Activated naive CD4-positive, alpha-beta T cell treated with Interleukin-2 at 50 U/mL for 16 hours (primary cell): Measurements from ENCODE around the gene CDH1.
"Not testable (repeated sequence)": the region's sequence is repeated elsewhere in the genome, so short reads cannot be mapped to it uniquely, and the experiment has no call there.

ENCODE experiments used
- DNase-seq: peaks from one replicate; pipeline ENCODE4 v3.0.0-alpha.2; 2020

CDH1 gene

DNA sequence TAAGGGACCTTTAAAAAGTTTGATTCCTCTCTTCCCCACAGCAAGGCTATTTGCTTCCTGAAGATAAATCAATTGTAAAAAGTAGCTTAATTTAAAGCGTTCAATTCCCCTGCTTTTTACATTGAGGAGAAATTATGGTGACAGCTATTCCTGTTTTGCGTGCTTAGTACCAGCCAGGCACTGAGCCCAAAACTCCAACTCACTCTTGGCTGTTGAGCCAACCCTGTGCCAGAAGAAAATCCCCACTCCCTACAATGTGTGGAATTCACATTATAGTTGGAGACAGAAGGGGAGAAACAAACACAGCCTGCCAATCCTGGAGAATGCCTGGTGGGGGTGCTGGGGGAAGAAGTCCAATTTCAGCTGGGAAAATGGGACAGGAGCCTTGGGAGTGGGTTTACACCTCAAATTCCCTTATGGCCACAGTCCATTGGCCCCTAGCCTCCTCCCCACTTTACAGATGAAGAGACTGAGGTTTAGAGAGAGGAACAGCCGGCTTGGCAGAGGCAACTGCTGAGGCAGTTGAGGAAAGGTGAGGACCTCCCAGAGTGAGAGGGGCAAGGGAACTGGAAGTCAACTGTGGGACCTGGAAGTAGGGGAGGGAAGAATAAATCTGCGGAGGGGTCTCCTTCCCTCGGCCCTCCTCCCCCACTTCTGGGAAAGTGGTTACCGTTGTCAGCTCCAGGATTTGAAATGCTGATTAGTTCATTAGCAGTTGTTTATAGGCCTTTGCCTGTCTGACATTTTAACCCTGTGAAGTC lies 26.1 kb downstream of the CDH1 start:
- no peak for DNase-seq

DNA sequence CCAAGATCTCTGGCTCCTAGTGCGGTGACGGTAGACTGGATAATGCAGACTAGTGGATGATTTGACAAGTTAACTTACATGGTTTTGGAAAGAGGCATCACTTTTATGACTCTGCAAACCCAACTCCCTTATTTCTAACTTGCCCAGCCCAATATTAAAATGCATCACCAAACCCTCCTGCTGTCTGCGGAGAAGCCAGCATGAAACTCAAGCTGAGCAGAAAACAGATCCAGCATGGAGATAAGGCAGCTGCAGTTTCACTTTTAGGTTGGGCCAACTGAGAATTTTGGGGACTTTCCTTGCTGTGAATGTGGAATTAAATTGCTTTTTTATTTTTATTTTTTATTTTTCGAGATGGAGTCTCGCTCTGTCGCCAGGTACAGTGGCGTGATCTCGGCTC lies 27.8 kb downstream of the CDH1 start:
- peak; percentile 33 for DNase-seq

DNA sequence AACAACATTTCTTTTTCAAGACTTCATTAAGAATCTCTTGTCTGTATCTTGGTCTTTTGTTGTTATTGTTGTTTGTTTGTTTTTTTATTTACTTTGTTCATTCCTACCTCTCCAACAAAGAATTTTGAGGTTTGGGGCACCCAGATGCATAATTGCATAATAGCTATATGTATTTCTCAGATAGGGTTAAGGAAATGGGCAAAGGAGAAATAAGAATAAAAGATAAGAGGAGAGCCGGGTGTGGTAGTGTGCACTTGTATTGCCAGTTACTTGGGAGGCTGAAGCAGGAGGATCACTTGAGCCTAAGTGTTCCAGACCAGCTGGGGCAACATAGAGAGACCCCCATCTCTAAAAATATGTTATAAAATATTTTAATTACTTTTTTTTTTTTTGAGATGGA lies 30.5 kb downstream of the CDH1 start:
- no peak for DNase-seq

DNA sequence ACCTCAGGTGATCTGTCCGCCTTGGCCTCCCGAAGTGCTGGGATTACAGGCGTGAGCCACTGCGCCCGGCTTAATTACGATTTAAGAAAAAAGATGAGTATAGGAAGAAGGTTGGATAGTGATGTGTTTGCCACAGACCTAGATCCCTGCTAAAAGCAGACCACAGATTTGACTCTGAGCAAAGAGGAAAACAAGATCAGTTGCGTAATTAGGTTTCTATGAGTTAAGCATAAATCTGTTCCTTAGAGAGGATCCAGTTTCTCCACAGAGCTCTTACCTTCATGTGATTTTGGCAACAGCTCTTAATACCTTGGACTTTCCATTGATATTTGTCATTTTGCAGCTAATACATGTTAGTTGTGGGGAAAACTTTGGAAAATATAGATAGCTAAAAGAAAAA lies 31.1 kb downstream of the CDH1 start:
- no peak for DNase-seq

DNA sequence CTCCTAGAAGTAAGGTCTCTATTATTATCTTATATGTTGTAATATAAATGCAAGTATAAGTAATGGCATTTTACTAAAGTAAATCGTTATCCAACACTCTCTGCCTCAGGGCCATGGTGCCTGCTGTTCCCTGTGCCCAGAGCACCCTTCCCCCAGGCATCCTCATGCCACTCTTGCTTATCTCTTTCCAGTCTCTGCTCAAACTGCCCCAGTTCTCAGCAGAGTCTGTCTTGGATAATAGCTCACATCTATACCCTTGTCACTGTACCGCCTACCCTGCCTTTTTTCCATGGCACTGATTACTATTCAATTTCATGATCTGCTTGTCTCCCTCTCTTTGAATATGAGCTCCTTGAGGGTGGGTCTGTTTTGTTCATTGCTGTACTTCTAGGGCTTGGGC lies 31.7 kb downstream of the CDH1 start:
- DNase-seq: no peak

DNA sequence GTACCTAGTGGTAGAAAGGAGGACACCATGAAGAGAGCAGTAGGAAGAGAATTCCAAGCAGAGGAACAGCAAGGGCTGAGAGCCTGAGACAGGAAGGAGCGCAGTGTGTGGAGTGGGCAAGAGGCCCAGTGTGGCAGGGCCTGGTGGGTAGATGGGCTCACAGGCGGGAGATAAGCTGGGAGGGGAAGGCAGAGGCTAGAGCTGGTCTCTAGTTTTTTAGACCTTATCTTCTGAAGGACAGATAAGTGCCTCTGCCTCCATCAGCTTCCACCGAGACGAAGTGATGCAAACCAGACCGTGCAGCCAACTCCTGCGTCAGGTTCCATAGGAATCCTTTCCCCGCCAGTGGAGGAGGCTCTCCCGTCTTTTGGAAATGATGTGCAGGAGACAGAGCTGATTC lies 33.6 kb downstream of the CDH1 start:
- DNase-seq: no peak

DNA sequence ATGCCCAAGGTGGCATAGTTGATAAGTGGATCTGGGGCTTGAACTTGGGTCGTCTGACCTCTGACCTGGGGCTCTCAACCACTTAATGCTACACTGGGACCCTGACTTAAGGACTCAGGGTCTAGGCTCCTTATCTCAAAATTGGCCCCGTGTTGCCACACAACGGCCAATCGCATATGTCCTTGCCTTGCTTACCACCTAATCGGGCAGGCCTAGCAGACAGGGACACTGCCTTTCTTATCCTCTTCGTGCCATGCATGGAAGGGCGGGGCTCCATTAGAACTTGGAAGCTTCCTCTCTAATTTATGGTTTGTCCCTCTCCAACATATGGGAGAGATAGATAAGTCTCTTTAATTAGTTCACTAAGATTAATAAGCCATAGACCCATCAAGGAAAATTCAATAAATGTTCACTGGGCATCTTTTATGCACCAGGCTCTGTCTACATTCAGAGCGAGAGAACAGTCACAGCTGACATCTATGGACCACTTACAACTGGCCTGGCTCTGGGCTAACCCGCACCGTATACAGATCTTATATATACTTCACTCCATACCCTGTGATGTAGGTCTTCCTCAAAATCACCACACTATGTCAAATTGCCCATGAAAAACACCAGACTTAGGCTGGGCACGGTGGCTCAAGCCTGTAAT lies 35.1 kb downstream of the CDH1 start:
- DNase-seq: no peak

DNA sequence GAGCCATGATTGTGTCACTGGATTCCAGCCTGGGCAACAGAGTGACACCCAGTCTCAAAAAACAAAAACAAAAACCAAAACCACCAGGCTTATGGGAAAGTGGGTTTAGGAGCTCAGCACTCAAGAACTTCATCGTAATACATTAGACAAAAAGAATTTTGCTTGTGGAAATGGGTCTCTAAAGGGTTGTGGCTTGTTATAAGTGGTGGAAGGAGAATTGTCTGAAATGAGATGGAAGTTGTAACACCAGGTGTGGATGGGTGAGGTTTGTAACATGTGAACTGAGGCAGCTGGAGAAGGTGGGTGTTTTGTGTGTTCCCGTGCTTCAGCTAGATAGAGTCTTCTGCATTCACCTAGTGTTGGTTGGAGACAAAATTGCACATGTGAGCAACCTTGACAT lies 35.8 kb downstream of the CDH1 start:
- DNase-seq: no peak

DNA sequence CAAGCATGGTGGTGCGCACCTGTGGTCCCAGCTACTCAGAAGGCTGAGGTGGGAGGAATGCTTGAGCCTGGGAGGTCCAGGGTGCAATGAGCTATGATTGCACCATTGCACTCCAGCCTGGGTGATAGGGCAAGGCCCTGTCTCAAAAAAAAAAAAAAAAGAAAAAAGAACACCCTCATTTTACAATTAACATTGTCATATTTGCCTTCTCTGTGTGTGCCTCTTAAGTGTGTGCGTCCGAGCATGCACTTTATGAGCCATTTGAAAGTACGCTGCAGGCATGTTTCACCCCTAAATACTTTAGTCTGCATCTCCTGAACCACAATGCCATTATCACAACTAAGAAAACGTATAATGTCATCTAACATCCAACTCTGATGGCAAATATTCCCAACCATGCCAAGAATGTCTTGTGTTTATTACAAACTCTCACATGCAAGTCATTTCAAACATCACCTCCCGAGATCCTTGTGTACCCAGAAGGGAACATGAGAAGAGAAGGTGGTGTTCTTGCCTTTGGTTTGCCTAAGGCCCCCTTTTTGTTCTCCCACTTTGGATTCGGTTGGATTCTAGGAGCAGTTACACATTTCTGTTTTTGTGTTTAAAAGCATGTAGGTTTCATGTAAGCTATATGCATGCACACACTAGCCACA lies 38.0 kb downstream of the CDH1 start:
- DNase-seq: no peak

DNA sequence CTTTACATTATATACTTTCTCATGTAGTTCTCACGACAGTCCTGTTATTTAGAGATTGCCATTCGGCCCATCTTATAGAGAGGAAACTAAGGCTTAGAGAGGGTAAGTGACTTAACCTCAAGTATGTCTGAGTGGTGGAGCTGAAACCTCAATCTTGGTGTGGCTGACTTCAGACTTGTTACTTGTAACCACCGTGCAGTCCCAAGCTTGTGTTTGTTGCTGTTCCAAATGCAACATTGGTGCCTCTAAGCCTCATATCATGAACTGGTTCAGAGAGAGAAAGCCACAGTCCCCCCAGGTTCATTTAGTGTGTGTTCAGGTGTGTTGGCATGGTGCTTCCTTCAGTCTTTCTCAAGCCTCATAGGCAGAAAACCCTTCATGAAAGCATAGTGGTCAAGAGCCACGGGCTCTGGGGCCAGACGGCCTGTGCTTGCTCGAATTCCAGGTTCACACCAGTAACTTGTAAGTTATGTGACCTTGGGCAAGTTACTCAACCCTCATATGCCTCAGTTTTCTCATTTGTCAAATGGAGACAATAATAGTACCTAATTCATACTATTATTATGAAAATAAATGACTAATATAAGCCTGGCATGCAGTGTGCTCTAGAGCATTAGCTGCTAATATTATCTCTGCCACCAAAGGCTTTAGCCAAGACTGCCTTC lies 39.9 kb downstream of the CDH1 start:
- no peak for DNase-seq

DNA sequence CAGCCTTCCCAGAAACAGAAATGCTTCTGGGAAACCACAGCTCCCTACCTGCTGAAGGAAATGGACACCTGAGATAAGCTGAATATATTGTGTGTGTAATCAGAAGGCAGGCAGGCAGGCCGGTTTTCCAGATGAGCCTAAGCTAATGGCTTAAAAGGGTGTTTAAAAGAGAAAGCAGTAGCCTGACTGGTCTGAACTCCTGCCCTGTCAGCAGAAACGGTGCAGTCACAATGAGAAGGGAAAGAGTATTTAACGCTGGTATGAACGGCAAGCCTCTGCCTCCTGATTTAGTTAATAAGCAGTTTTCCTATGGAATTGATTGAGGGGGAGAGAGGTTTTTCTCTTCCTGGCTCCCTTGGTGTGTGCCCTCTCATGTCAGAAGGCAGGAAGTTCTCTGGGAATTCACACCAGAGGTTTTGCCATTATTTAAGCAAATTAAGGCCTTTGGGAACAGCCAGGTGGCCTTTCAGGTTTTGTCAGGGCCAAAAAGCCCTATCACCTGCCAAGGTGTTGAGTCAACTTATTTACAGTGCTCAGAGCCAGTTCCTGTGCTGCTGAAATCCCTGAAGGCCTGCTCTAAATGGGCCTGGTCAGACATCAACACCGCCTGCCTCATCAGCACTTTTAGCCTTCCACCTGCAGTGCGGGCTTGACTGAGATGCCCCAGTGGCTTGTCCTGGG lies 41.6 kb downstream of the CDH1 start:
- DNase-seq: no peak

DNA sequence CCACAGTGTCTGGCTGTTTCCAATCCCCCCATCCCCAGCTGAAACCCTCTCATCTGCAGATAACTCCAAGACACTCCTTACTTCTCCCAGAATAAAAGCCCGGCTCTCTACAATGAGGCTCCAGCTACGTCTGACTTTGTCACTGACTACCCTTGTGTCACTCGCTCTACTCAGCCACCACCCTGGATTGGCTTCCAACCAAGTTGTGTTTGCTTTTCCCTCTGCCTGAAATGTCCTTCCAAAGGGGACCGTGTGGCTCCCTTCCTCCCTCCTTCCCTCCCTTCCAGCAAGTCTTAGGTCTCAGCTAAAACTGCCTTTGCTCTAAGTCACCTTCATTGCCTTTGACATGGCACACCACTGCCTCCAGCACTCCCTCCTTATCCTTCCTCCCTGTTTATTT lies 42.8 kb downstream of the CDH1 start:
- DNase-seq: no peak

DNA sequence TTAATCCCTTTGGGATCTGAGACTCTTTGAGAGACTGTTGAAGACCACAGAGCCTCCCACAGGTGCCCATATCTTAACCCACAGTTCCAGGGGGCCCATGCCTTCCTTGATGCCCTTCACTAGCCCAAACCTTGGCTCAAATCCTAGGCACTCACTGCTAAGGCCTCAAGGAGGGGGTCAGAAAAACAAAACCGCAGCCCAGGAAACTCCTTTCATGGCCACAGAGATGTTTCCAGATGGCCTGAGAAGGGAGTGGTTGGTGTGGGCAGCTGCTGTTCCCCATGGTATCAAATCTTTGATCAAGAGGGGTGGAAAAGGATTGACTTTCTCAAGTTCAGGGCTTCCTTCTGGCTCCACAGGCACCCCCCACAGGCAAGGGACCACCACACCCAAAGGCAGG lies 44.7 kb downstream of the CDH1 start:
- no peak for DNase-seq

DNA sequence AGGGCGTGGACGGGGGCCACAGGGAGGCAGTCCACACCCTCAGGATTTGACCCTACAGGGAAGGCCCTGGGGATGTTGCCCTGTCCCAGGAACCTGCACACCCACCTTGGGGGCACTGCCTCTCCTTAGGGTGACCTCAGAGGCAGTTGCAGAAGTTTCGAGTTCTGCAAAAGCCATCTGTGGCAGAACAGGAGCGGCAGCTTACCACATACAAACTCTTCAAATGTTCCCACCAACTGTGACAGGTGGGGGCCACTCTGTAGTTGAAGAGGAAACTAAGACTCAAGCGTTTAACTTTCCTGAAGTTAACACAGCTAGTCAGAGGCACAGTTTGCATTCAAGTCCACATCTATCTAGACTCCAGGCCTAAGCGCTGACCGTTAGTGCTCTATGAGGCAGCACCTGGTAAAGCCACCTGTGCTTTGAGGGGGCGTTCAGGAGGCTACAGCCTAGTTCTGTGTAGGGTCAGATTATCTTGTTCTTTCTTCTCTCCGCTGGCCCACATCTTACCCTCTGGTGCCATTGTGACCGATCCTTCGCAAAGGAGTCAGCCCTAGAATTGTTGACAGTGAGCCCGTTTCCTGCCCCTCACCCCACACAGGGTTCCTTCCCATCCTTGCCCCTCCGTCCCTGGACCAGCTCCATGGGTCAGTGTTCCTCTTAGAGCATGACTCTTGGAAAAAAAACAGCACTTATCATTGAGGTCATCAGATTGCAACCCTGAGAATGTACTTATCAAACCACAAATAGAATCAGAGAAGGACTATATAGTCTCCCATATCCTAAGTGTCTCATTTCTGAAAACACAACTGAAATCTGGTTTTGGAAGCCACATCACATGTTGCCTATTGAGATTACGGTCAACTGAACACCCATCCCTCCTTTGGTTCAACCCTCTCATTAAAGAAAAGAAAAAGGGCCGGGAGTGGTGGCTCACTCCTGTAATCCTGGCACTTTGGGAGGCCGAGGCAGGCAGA lies 45.4 kb downstream of the CDH1 start:
- DNase-seq: no peak

DNA sequence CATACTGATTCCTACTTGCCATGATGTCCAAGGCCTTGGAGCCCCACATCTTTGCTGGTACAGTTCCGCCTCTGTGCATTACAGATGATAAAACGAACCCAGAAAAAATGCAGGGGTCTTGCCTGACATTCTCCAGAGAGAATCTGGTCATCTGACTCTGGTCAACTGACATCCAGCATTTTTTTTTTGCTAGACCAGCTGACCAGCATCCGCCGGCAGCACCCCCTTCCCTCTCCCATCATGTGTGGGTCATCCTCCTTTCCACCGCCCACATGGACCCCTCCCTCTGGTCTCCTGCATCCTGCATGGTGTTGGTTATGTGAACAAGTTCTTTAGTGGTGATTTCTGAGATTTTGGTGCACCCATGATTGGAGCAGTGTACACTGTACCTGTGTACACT lies 47.1 kb downstream of the CDH1 start:
- DNase-seq: no peak

DNA sequence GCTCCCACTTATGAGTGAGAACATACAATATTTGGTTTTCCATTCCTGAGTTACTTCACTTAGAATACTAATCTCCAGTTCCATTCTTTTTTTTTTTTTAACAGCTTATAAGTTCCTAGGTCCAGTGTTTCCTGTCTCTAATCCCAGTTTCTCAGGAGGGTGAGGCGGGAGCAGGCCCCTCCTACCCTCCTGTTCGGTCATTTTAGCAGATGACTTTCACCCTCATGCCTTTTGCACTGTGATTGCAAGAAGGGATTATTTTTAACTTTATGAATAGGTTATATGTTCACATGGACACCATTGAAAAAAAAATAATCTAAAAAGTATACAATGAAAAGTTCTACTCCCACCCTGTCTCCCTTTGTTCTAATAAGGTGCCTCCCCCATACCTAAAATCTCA lies 47.6 kb downstream of the CDH1 start:
- DNase-seq: no peak

DNA sequence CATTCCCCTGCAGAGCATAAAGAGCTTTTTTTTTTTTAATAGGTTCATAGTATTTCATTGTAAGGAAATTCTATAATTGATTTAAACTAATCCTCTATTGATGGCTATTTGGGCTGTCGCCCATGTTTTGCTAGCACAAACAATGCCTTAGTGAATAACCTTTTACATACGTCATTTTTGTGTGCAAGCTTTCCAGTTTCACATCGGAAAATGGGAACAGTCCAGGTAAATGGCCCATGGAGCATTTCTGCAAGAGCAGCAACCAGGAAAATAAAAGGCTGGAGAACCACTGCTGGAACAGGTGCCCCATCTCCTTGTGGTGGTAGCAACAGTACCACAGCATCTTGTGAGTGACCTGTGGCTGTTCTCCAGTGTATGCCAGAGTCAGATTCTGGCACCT lies 48.6 kb downstream of the CDH1 start:
- DNase-seq: no peak

DNA sequence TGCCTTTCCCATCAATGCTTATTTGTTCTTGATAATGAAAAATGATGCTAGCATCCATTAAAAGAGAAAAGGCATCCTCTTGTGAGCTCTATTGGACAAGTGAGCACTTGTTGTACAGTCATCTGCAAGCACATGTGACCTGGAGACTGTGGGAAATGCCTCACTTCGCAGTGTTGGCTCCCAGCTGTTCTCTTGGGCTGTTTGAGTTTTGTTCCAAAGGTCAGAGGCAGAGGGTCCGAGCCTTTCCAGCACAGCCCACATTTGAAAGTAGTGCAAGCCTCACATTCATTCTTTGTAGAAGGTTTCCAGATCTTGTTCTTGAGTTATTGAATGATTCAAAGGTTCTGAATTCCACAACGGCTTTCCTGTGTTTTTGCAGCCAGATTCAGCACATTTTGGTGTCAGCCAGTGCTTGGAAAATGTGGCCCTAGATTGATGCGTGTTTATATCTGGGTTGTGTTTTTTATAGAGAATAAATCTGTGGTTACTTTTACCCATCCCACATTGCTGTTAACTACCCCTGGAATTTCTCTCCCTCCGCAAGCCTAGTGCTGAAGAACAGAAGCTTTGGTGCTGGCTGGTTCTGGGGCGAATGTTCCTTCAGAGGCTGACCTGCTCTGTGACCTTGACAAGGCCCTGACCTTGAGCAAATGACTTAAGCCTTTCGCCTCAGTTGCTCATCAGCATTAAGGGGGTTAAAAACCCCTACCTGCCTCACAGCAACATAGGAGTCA lies 49.8 kb downstream of the CDH1 start:
- DNase-seq: no peak

DNA sequence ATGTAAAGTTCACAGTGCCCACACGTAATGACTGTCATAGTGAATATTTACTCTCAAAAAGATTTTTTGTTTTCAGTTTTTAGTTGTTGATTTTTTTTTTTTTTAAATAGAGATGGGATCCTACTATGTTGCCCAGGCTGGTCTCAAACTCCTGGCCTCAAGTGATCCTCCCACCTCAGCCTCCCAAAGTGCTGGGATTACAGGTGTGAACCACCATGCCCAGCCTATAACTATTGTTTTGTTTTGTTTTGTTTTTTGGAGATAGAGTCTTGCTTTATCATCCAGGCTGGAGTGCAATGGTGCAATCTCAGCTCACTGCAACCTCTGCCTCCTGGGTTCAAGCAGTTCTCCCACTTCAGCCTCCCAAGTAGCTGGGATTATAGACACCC lies 50.3 kb downstream of the CDH1 start:
- not testable (repeated sequence) for DNase-seq

DNA sequence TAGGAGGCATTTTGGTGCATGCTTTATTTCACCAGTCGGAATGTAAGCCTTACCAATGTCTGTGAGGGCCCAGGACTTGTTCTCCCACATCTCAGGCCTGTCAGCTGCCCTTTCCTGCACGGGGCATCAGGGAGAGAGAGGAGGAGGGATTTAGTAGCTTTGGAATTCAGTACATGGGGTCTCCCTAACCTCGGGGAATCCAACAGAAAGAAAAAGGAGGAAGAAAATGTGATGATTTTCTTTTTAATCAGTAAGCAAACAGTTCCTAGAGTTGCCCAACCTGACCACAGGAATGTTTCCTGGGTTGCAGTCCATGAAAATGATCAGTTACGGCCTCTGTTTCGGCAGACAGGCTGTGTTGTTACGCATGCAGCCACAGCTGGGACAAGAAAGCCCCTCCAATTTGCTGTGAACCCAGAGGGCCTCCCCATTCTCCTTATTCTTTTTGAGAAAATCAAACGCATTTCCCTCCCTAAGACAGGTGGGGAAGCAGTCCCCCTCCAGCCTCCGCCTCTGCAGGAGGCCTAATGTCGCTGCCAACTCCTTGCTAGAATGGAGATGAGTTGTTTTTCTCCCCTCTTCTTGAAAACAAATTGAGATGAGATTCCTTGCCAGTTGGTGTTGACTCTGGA lies 53.2 kb downstream of the CDH1 start:
- DNase-seq: no peak

DNA sequence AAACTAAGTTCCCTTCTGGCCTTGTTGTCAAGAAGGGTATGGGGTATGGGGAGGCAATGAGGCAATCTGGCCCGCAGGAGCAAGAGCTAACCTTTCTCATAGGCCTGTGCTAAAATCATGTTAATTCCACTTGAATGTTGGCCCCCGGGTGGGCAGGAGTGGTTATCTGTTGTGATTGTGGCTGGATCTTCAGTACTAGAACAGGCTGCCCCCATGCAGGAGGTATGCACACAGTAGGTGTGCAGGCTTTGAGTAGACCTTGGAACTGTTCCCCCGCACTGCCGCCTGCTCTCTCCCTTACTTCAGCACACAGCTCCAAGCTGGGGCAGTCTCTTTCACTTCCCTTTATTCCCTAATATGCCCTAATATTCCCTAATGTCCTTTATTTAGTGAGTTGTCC lies 53.9 kb downstream of the CDH1 start:
- DNase-seq: no peak
